T-cell (primary cell): Measurements from ENCODE around the gene SFMBT2. TPM values are rescaled to one million over a fixed set of nuclear protein-coding genes. Genes with fewer than 3 reads are reported as not detected.

Experiments
- ATAC-seq, 4 experiments: fragments of 200-7000 bp in 3 of 4; fragments of 150-1000 bp in 1 of 4; cut with Tn5 transposase; replicated peaks in 1 of 4; 1 replicate in 3 of 4; 2 replicates in 1 of 4; pipeline ENCODE4 v1.10.0; 2021; ENCODE audit warnings: moderate library complexity in 3 of 4, mild to moderate bottlenecking in 2 of 4, moderate number of reproducible peaks in 1 of 4
- CTCF ChIA-PET, 2 donors: fragments of 300-600 bp; sonication (Branson Sonifier 250); formaldehyde crosslinking; loops; one replicate each; lab custom pipeline; 2022; ENCODE audit warnings: antibody characterized with exemption in 2 of 2; lab: Charles Lee
- POLR2A ChIA-PET, 2 donors: fragments of 300-600 bp; sonication (Branson Sonifier 250); formaldehyde crosslinking; loops; one replicate each; lab custom pipeline; 2022; ENCODE audit warnings: antibody characterized with exemption in 2 of 2; lab: Charles Lee
- DNase-seq, 35 experiments: peaks; one replicate each; pipeline versions ENCODE4 v3.0.0 to v3.0.0-alpha.2; 2013 to 2023
- H3K27ac ChIP-seq: one replicate; pipeline ENCODE4 v1.5.1; 2013; ENCODE audit warnings: low read length
- H3K27me3 ChIP-seq, 2 experiments: replicated peaks in 1 of 2; 1 replicate in 1 of 2; 2 replicates in 1 of 2; pipeline versions ENCODE4 v1.6.1 to v1.7.0; 2013; ENCODE audit warnings: low read length in 1 of 2, mixed read lengths in 1 of 2; ENCODE audit not compliant: control insufficient read depth in 2 of 2, insufficient read depth in 2 of 2; ENCODE audit errors: extremely low read depth in 1 of 2
- H3K36me3 ChIP-seq, 2 donors: 1 replicate in 1 of 2; 2 replicates in 1 of 2; pipeline versions ENCODE4 v1.6.1 to v1.7.0; 2013; ENCODE audit warnings: low read length in 1 of 2; ENCODE audit not compliant: control insufficient read depth in 2 of 2, insufficient read depth in 1 of 2; ENCODE audit errors: extremely low read depth in 1 of 2
- H3K4me1 ChIP-seq, 2 experiments: 1 replicate in 1 of 2; 2 replicates in 1 of 2; pipeline versions ENCODE4 v1.6.1 to v1.7.0; 2013; ENCODE audit warnings: low read length in 2 of 2, mixed read lengths in 1 of 2; ENCODE audit not compliant: insufficient read depth in 2 of 2, control insufficient read depth in 1 of 2; ENCODE audit errors: extremely low read depth in 1 of 2
- H3K4me3 ChIP-seq, 2 donors: 1 replicate in 1 of 2; 2 replicates in 1 of 2; pipeline versions ENCODE4 v1.5.1 to v1.7.0; 2013; ENCODE audit warnings: mild to moderate bottlenecking in 2 of 2, low read length in 1 of 2, moderate library complexity in 1 of 2; ENCODE audit not compliant: control insufficient read depth in 1 of 2; ENCODE audit errors: extremely low read depth in 1 of 2
- H3K9me3 ChIP-seq: 2 replicates; pipeline ENCODE4 v1.7.0; 2013
- H3K27ac Mint-ChIP-seq, 2 donors: one replicate each; pipeline ENCODE4 v1.8.0; 2020 to 2021; ENCODE audit warnings: mild to moderate bottlenecking in 2 of 2, mixed read lengths in 2 of 2
- H3K27me3 Mint-ChIP-seq, 2 donors: one replicate each; pipeline ENCODE4 v1.8.0; 2021 to 2022; ENCODE audit warnings: mixed read lengths in 2 of 2
- H3K36me3 Mint-ChIP-seq: one replicate; pipeline ENCODE4 v1.8.0; 2021; ENCODE audit warnings: mixed read lengths
- H3K4me1 Mint-ChIP-seq, 3 donors: one replicate each; pipeline ENCODE4 v1.8.0; 2020 to 2022; ENCODE audit warnings: mixed read lengths in 3 of 3, mild to moderate bottlenecking in 1 of 3
- H3K4me3 Mint-ChIP-seq, 3 donors: one replicate each; pipeline ENCODE4 v1.8.0; 2020 to 2022; ENCODE audit warnings: mild to moderate bottlenecking in 3 of 3, mixed read lengths in 3 of 3, moderate library complexity in 3 of 3
- H3K9me3 Mint-ChIP-seq, 3 donors: one replicate each; pipeline ENCODE4 v1.8.0; 2020 to 2022; ENCODE audit warnings: mixed read lengths in 3 of 3
- WGBS: methylation state at CpG from one replicate; pipeline ENCODE4 v1.1.5; 2013; ENCODE audit warnings: missing lambda C conversion rate; ENCODE audit not compliant: insufficient coverage; 5-methylcytosine and 5-hydroxymethylcytosine counted together
- total RNA-seq, 35 experiments: library from RNA in 6 of 35; stranded (reverse) in 6 of 35; fragments of 120-200 nt in 1 of 35; gene quantifications; one replicate each; pipeline versions ENCODE4 v1.2.1 to v1.2.4 and lab custom pipeline; 2013 to 2026

Gene SFMBT2
- total RNA-seq, 5 donors from 2014 or later (not counting 1 experiment from before 2014, with no cell fraction given), result 32.7 to 38.3 (median 36.8) TPM

GRCh38 chr10:7419998-7420397 lies 9.2 kb upstream of the SFMBT2 start:
- ChIA-PET CTCF (interaction anchor here in 1 of 2 donors (1.5 kb wide), 1 partner anchor 502 kb away, joined by 7 read pairs; no protein-coding TSS in a partner anchor), POLR2A (interaction anchor here in 1 of 2 donors (0.6 kb wide), 1 partner anchor 432 kb away, joined by 13 read pairs; no protein-coding TSS in a partner anchor)
- H3K9me3 Mint-ChIP-seq, result no peaks in the 10 kb centered on the region

DNA sequence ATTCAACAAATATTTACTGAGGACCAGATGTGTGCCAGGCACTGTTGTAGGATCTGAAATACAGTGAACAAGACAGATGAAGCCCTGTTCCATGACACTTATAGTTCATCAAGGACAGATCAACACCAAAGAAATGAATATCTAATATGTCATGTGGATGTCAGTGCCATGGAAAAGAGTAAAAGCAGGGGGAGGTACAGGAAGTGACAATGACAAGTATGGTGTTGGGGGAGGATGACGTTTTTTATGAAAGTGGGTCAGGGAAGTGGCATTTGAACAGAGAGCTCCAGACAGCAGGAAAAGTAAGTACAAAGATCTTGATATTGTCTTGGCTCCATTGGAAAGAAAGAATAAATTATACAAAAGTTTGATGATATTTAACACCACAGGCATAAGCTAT lies 7.0 kb upstream of the SFMBT2 start:
- Histone ChIP-seq H3K4me1 (peaks cover 2 to 4% of the 10 kb centered on the region in 2 experiments), H3K27me3 (peaks cover 0 to under 1% of the 10 kb centered on the region in 2 experiments), H3K4me3 (no peak overlapping the region), H3K9me3 (no peaks in the 10 kb centered on the region), H3K27ac (no peak overlapping the region), H3K36me3 (no peaks in the 10 kb centered on the region)
- Mint-ChIP-seq H3K27ac (no peak overlapping the region), H3K27me3 (peaks cover 0 to 3% of the 10 kb centered on the region in 2 donors), H3K4me3 (no peak overlapping the region), H3K9me3 (no peaks in the 10 kb centered on the region), H3K36me3 (no peaks in the 10 kb centered on the region), H3K4me1 (peaks cover 16 to 22% (median 17%) of the 10 kb centered on the region in 3 donors)
- POLR2A ChIA-PET, result interaction anchor here (0.5 to 0.6 kb wide), 2 partner anchors 13 to 1603 kb away, joined by 3 read pairs; no protein-coding TSS in a partner anchor
- peak in 1 of 35 experiments; percentile 28 for DNase-seq
- 9% methylated on average over 1 of the region's 1 CpG for WGBS
- CTCF ChIA-PET, result interaction anchor here (0.6 to 4.5 kb wide), 8 partner anchors 108 to 551 kb away, joined by 3 to 24 read pairs (median 6); no protein-coding TSS in a partner anchor
- ATAC-seq, result peak in 2 of 4 experiments; percentile 24 to 46

More at GRCh38 chr10:7419998-7420397, 9.2 kb upstream of the SFMBT2 start:
- DNase-seq (no peak), ATAC-seq (no peak)
- peaks cover 11 to 27% (median 26%) of the 10 kb centered on the region in 3 donors for H3K4me1 Mint-ChIP-seq
- Histone ChIP-seq H3K36me3 (no peaks in the 10 kb centered on the region), H3K27ac (no peak overlapping the region), H3K4me1 (peaks cover 5 to 7% of the 10 kb centered on the region in 2 experiments), H3K9me3 (no peaks in the 10 kb centered on the region), H3K4me3 (no peak overlapping the region), H3K27me3 (no peaks in the 10 kb centered on the region)
- H3K36me3 Mint-ChIP-seq, result no peaks in the 10 kb centered on the region
- no peak overlapping the region for H3K27ac Mint-ChIP-seq
- no peaks in the 10 kb centered on the region for H3K27me3 Mint-ChIP-seq
- whole genome bisulfite sequencing, result 90% methylated on average over 6 of the region's 8 CpGs
- H3K4me3 Mint-ChIP-seq, result no peak overlapping the region

- peaks cover 0 to 3% of the 10 kb centered on the region in 2 donors for H3K27me3 Mint-ChIP-seq
- H3K36me3 Mint-ChIP-seq, result no peaks in the 10 kb centered on the region
- no peaks in the 10 kb centered on the region for H3K36me3 ChIP-seq
- H3K27ac Mint-ChIP-seq, result peak overlapping the region in 1 of 2 donors; percentile 56
- ChIA-PET POLR2A (interaction anchor here in 1 of 2 donors (0.5 kb wide), 1 partner anchor 14 kb away, joined by 3 read pairs; no protein-coding TSS in a partner anchor), CTCF (interaction anchor here (0.8 to 4.5 kb wide), 8 partner anchors 340 to 500 kb away, joined by 3 to 24 read pairs (median 6); no protein-coding TSS in a partner anchor)
- peaks cover 21 to 28% (median 22%) of the 10 kb centered on the region in 3 donors for H3K4me1 Mint-ChIP-seq
- H3K27ac ChIP-seq, result no peak overlapping the region
- H3K4me3 ChIP-seq, result no peak overlapping the region
- H3K9me3 Mint-ChIP-seq, result no peaks in the 10 kb centered on the region
- DNase-seq, result peak in 2 of 35 experiments; percentile 8 to 76
- H3K4me1 ChIP-seq, result peaks cover 6 to 8% of the 10 kb centered on the region in 2 experiments
- no peaks in the 10 kb centered on the region for H3K9me3 ChIP-seq
- peak in 3 of 4 experiments; percentile 47 to 71 (median 47) for ATAC-seq
- H3K4me3 Mint-ChIP-seq, result no peak overlapping the region
- no CpG with 5 or more reads among the region's 2 CpGs for WGBS
- peaks cover 0 to 7% of the 10 kb centered on the region in 2 experiments for H3K27me3 ChIP-seq
Observed at GRCh38 chr10:7417103-7417623, 6.3 kb upstream of the SFMBT2 start.

GRCh38 chr10:7414766-7415165 lies 3.9 kb upstream of the SFMBT2 start:
- H3K36me3 Mint-ChIP-seq, result no peaks in the 10 kb centered on the region
- peaks cover 0 to 3% of the 10 kb centered on the region in 2 donors for H3K27me3 Mint-ChIP-seq
- Histone ChIP-seq H3K27me3 (peaks cover 3 to 20% of the 10 kb centered on the region in 2 experiments), H3K9me3 (no peaks in the 10 kb centered on the region), H3K4me1 (peaks cover 15 to 21% of the 10 kb centered on the region in 2 experiments), H3K36me3 (no peaks in the 10 kb centered on the region), H3K4me3 (no peak overlapping the region), H3K27ac (no peak overlapping the region)
- H3K4me1 Mint-ChIP-seq, result peaks cover 30 to 39% (median 33%) of the 10 kb centered on the region in 3 donors
- no peak overlapping the region for H3K4me3 Mint-ChIP-seq
- no CpG with 5 or more reads among the region's 2 CpGs for WGBS
- no peaks in the 10 kb centered on the region for H3K9me3 Mint-ChIP-seq
- POLR2A ChIA-PET, result no interaction called here
- no peak overlapping the region for H3K27ac Mint-ChIP-seq
- CTCF ChIA-PET, result interaction anchor here in 1 of 2 donors (4.5 kb wide), 1 partner anchor 495 kb away, joined by 24 read pairs; no protein-coding TSS in a partner anchor
- DNase-seq, result no peak
- no peak for ATAC-seq

- POLR2A ChIA-PET, result no interaction called here
- peaks cover 3 to 22% of the 10 kb centered on the region in 2 experiments for H3K27me3 ChIP-seq
Observed at GRCh38 chr10:7412928-7413282, 2.1 kb upstream of the SFMBT2 start.

GRCh38 chr10:7412237-7412927 lies 1.5 kb upstream of the SFMBT2 start:
- ATAC-seq (no peak), DNase-seq (peak in 8 of 35 experiments; percentile 7 to 30 (median 18))
- no peak overlapping the region for H3K27ac ChIP-seq

More at GRCh38 chr10:7412928-7413282, 2.1 kb upstream of the SFMBT2 start:
- H3K9me3 ChIP-seq, result no peaks in the 10 kb centered on the region
- Mint-ChIP-seq H3K27me3 (peaks cover 0 to 4% of the 10 kb centered on the region in 2 donors), H3K36me3 (no peaks in the 10 kb centered on the region), H3K4me3 (peak overlapping the region; percentile 65 to 94 (median 93)), H3K4me1 (peaks cover 35 to 53% (median 37%) of the 10 kb centered on the region in 3 donors), H3K27ac (no peak overlapping the region), H3K9me3 (no peaks in the 10 kb centered on the region)
- peaks cover 16 to 34% of the 10 kb centered on the region in 2 experiments for H3K4me1 ChIP-seq
- CTCF ChIA-PET, result no interaction called here
- no peak overlapping the region for H3K27ac ChIP-seq
- 28% methylated on average over 19 of the region's 32 CpGs for WGBS
- ATAC-seq (no peak), DNase-seq (peak in 1 of 35 experiments; percentile 3)
- no peaks in the 10 kb centered on the region for H3K36me3 ChIP-seq
- peak overlapping the region; percentile 80 to 97 for H3K4me3 ChIP-seq

More at GRCh38 chr10:7412237-7412927, 1.5 kb upstream of the SFMBT2 start:
- Histone ChIP-seq H3K4me1 (peaks cover 17 to 39% of the 10 kb centered on the region in 2 experiments), H3K36me3 (no peaks in the 10 kb centered on the region), H3K27me3 (peaks cover 3 to 27% of the 10 kb centered on the region in 2 experiments), H3K9me3 (no peaks in the 10 kb centered on the region), H3K4me3 (peak overlapping the region; percentile 80 to 97)
- Mint-ChIP-seq H3K36me3 (no peaks in the 10 kb centered on the region), H3K9me3 (no peaks in the 10 kb centered on the region), H3K27ac (no peak overlapping the region), H3K27me3 (peaks cover 0 to 4% of the 10 kb centered on the region in 2 donors), H3K4me1 (peaks cover 34 to 51% (median 36%) of the 10 kb centered on the region in 3 donors), H3K4me3 (peak overlapping the region; percentile 65 to 94 (median 93))
- POLR2A ChIA-PET, result interaction anchor here in 1 of 2 donors (0.6 to 0.9 kb wide), 2 partner anchors 72 to 291 kb away, joined by 3 to 8 read pairs; no protein-coding TSS in a partner anchor
- CTCF ChIA-PET, result interaction anchor here (0.6 to 2.0 kb wide), 3 partner anchors 153 to 1776 kb away, joined by 3 to 26 read pairs (median 3); no protein-coding TSS in a partner anchor
- 12% methylated on average over 49 of the region's 51 CpGs for WGBS
